Measurements from ENCODE around the gene KRT37.

Gene KRT37

DNA sequence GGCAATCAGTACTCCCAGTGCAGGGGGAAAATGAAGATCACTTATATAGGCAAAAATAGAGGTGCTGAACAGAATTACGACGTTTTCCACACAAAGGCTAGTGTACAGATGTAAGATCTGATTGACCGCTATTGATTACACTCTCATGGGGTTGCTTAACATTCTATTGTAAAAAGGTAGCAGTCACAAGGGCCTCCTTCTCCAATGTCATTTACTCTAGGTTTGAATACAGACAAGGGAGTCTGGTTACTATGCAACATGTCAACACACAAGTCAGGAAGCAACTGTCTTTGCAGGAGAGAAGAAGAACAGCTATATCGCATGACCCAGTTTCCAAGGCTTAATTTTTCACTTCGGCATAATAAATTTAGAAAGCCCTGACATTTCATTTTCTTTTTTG lies 7.9 kb downstream of the KRT37 start:
- no peaks in the 10 kb centered on the region for H3K9me3 ChIP-seq (ENCODE audit: control insufficient read depth, insufficient read depth, low read depth, low read length)
- no peaks in the 10 kb centered on the region for H3K4me1 ChIP-seq (ENCODE audit: control insufficient read depth, insufficient read depth, low read length)
- CTCF ChIA-PET: interaction anchor here (0.9 to 2.5 kb wide), 6 partner anchors 9 to 232 kb away, joined by 3 to 7 read pairs (median 4); no protein-coding TSS in a partner anchor
- H3K36me3 ChIP-seq (ENCODE audit: control insufficient read depth in 2 of 2, insufficient read depth in 1 of 2, low read length in 2 of 2): no peaks in the 10 kb centered on the region
- TF ChIP-seq, protein P1, sequence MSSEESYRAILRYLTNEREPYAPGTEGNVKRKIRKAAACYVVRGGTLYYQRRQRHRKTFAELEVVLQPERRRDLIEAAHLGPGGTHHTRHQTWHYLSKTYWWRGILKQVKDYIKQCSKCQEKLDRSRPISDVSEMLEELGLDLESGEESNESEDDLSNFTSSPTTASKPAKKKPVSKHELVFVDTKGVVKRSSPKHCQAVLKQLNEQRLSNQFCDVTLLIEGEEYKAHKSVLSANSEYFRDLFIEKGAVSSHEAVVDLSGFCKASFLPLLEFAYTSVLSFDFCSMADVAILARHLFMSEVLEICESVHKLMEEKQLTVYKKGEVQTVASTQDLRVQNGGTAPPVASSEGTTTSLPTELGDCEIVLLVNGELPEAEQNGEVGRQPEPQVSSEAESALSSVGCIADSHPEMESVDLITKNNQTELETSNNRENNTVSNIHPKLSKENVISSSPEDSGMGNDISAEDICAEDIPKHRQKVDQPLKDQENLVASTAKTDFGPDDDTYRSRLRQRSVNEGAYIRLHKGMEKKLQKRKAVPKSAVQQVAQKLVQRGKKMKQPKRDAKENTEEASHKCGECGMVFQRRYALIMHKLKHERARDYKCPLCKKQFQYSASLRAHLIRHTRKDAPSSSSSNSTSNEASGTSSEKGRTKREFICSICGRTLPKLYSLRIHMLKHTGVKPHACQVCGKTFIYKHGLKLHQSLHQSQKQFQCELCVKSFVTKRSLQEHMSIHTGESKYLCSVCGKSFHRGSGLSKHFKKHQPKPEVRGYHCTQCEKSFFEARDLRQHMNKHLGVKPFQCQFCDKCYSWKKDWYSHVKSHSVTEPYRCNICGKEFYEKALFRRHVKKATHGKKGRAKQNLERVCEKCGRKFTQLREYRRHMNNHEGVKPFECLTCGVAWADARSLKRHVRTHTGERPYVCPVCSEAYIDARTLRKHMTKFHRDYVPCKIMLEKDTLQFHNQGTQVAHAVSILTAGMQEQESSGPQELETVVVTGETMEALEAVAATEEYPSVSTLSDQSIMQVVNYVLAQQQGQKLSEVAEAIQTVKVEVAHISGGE (tag by site-specific recombination; conservative IDR thresholded peaks at IDR 0.05; ENCODE audit: low read depth): no peak
- TF ChIP-seq, protein P2, sequence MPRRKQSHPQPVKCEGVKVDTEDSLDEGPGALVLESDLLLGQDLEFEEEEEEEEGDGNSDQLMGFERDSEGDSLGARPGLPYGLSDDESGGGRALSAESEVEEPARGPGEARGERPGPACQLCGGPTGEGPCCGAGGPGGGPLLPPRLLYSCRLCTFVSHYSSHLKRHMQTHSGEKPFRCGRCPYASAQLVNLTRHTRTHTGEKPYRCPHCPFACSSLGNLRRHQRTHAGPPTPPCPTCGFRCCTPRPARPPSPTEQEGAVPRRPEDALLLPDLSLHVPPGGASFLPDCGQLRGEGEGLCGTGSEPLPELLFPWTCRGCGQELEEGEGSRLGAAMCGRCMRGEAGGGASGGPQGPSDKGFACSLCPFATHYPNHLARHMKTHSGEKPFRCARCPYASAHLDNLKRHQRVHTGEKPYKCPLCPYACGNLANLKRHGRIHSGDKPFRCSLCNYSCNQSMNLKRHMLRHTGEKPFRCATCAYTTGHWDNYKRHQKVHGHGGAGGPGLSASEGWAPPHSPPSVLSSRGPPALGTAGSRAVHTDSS (tag by site-specific recombination; IDR thresholded peaks at IDR 0.05): no peak
- TF ChIP-seq ZNF776 (tag by site-specific recombination; IDR thresholded peaks at IDR 0.05; ENCODE audit: borderline replicate concordance): no peak
- TF ChIP-seq ZNF621 (tag by site-specific recombination; IDR thresholded peaks at IDR 0.05): no peak
- TF ChIP-seq ZNF792 (tag by site-specific recombination; IDR thresholded peaks at IDR 0.05): no peak
- TF ChIP-seq ZNF341 (tag by site-specific recombination; IDR thresholded peaks at IDR 0.05; ENCODE audit: low read depth): no peak
- TF ChIP-seq, protein P3, sequence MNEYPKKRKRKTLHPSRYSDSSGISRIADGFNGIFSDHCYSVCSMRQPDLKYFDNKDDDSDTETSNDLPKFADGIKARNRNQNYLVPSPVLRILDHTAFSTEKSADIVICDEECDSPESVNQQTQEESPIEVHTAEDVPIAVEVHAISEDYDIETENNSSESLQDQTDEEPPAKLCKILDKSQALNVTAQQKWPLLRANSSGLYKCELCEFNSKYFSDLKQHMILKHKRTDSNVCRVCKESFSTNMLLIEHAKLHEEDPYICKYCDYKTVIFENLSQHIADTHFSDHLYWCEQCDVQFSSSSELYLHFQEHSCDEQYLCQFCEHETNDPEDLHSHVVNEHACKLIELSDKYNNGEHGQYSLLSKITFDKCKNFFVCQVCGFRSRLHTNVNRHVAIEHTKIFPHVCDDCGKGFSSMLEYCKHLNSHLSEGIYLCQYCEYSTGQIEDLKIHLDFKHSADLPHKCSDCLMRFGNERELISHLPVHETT (tag by site-specific recombination; IDR thresholded peaks at IDR 0.05): no peak
- TF ChIP-seq, protein P4, sequence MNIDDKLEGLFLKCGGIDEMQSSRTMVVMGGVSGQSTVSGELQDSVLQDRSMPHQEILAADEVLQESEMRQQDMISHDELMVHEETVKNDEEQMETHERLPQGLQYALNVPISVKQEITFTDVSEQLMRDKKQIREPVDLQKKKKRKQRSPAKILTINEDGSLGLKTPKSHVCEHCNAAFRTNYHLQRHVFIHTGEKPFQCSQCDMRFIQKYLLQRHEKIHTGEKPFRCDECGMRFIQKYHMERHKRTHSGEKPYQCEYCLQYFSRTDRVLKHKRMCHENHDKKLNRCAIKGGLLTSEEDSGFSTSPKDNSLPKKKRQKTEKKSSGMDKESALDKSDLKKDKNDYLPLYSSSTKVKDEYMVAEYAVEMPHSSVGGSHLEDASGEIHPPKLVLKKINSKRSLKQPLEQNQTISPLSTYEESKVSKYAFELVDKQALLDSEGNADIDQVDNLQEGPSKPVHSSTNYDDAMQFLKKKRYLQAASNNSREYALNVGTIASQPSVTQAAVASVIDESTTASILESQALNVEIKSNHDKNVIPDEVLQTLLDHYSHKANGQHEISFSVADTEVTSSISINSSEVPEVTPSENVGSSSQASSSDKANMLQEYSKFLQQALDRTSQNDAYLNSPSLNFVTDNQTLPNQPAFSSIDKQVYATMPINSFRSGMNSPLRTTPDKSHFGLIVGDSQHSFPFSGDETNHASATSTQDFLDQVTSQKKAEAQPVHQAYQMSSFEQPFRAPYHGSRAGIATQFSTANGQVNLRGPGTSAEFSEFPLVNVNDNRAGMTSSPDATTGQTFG (tag by site-specific recombination; IDR thresholded peaks at IDR 0.05; ENCODE audit: borderline replicate concordance): no peak
- H3K27ac ChIP-seq (ENCODE audit: extremely low read depth, low read depth, low read length): no peak overlapping the region
- POLR2A ChIA-PET: no interaction called here
- no peak overlapping the region for H3K4me3 ChIP-seq (ENCODE audit: low read depth, low read length)

DNA sequence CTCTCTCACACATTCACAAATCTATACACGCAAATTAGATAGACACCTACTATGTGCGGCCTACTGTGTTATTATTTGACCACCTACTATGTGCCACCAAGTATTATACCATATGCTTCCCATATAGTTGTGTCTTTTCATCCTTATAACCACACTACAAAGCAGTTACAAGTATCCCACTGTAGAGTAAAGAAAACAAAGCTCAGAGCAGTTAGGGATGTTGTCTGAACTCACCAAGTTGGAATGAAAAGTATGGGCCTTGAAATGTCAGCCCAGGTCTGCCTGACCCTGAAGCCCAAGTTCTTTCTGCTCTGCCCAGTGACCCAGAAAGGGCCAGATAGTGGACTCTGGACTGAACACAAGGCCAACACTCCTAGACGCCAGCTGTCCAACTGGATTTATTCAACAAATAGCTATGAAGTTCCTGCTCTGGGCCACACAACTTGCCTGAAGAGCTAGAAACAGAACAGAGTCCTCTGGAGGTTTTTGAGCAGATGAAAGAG lies 8.5 kb downstream of the KRT37 start:
- Histone ChIP-seq H3K36me3 (ENCODE audit: control insufficient read depth in 2 of 2, insufficient read depth in 1 of 2, low read length in 2 of 2) (no peaks in the 10 kb centered on the region), H3K4me1 (ENCODE audit: control insufficient read depth, insufficient read depth, low read length) (no peaks in the 10 kb centered on the region), H3K9me3 (ENCODE audit: control insufficient read depth, insufficient read depth, low read depth, low read length) (no peaks in the 10 kb centered on the region), H3K4me3 (ENCODE audit: low read depth, low read length) (no peak overlapping the region), H3K27ac (ENCODE audit: extremely low read depth, low read depth, low read length) (no peak overlapping the region)
- CTCF ChIA-PET: interaction anchor here (0.6 to 2.5 kb wide), 7 partner anchors 8 to 694 kb away, joined by 3 to 7 read pairs (median 4); no protein-coding TSS in a partner anchor
- POLR2A ChIA-PET: no interaction called here
- TF ChIP-seq ZNF169 (tag by site-specific recombination; IDR thresholded peaks at IDR 0.05): no peak
- no peak for TF ChIP-seq ZNF155 (tag by site-specific recombination; IDR thresholded peaks at IDR 0.05)
- TF ChIP-seq ZNF529 (tag by site-specific recombination; IDR thresholded peaks at IDR 0.05; ENCODE audit: insufficient replicate concordance): no peak
- TF ChIP-seq ZNF664 (tag by site-specific recombination; IDR thresholded peaks at IDR 0.05): no peak
- TF ChIP-seq ZNF16 (tag by site-specific recombination; IDR thresholded peaks at IDR 0.05; ENCODE audit: low read depth): no peak
- TF ChIP-seq ZNF776 (tag by site-specific recombination; IDR thresholded peaks at IDR 0.05; ENCODE audit: borderline replicate concordance): no peak
- TF ChIP-seq ZNF768 (tag by site-specific recombination; IDR thresholded peaks at IDR 0.05): no peak
- no peak for TF ChIP-seq YY1 (tag by site-specific recombination; IDR thresholded peaks at IDR 0.05)
- no peak for TF ChIP-seq ZNF433 (tag by site-specific recombination; IDR thresholded peaks at IDR 0.05; ENCODE audit: low read depth)
- no peak for TF ChIP-seq ZBTB17 (tag by site-specific recombination; IDR thresholded peaks at IDR 0.05)
- no peak for TF ChIP-seq ZNF391 (tag by site-specific recombination; IDR thresholded peaks at IDR 0.05; ENCODE audit: borderline replicate concordance, low read depth)
